Neuronal stem cell (in vitro differentiated cells): ENCODE data around the gene DERL2.

Experiments used
- DNase-seq: peaks from one replicate; pipeline ENCODE4 v3.0.0-alpha.2; 2013; ENCODE audit warnings: low spot score
- H2AFZ ChIP-seq: one replicate; pipeline ENCODE4 v1.6.1; 2013; ENCODE audit warnings: mild to moderate bottlenecking, low read length, inconsistent platforms
- H2AK5ac ChIP-seq: 2 replicates; pipeline ENCODE4 v1.6.1; 2013; ENCODE audit warnings: low read depth, mild to moderate bottlenecking, inconsistent platforms, low read length, moderate library complexity, mixed read lengths
- H2BK120ac ChIP-seq: 2 replicates; pipeline ENCODE4 v1.6.1; 2013; ENCODE audit warnings: low read depth, mild to moderate bottlenecking, inconsistent platforms, low read length, moderate library complexity, mixed read lengths
- H2BK12ac ChIP-seq: one replicate; pipeline ENCODE4 v1.6.1; 2013; ENCODE audit warnings: low read length, inconsistent platforms
- H2BK15ac ChIP-seq: 2 replicates; pipeline ENCODE4 v1.6.1; 2013; ENCODE audit warnings: mild to moderate bottlenecking, low read length, inconsistent platforms, mixed read lengths
- H2BK5ac ChIP-seq: one replicate; pipeline ENCODE4 v1.6.1; 2013; ENCODE audit warnings: inconsistent platforms, mild to moderate bottlenecking, low read length, moderate library complexity
- H3K14ac ChIP-seq: one replicate; pipeline ENCODE4 v1.6.1; 2013; ENCODE audit warnings: low read length, inconsistent platforms
- H3K18ac ChIP-seq: 2 replicates; pipeline ENCODE4 v1.6.1; 2013; ENCODE audit warnings: low read length, inconsistent platforms
- H3K23ac ChIP-seq: 2 replicates; pipeline ENCODE4 v1.6.1; 2013; ENCODE audit warnings: low read depth, mild to moderate bottlenecking, mixed read lengths, low read length, inconsistent platforms; ENCODE audit not compliant: poor library complexity
- H3K27ac ChIP-seq: replicated peaks from 3 replicates; pipeline ENCODE4 v1.5.1; 2013; ENCODE audit warnings: low read length, inconsistent platforms
- H3K27me3 ChIP-seq, 3 experiments: 2 replicates each; pipeline ENCODE4 v1.6.1; 2013; ENCODE audit warnings: low read length in 3 of 3, mild to moderate bottlenecking in 2 of 3, inconsistent platforms in 1 of 3, low read depth in 1 of 3, mixed read lengths in 1 of 3, moderate library complexity in 1 of 3; ENCODE audit not compliant: control insufficient read depth in 3 of 3, insufficient read depth in 3 of 3
- H3K36me3 ChIP-seq, 2 donors: replicated peaks in 1 of 2; 2 replicates each; pipeline ENCODE4 v1.6.1; 2013; ENCODE audit warnings: low read length in 2 of 2; ENCODE audit not compliant: control insufficient read depth in 2 of 2, insufficient read depth in 2 of 2
- H3K4ac ChIP-seq: 2 replicates; pipeline ENCODE4 v1.6.1; 2013; ENCODE audit warnings: inconsistent platforms, mild to moderate bottlenecking, low read length, moderate library complexity
- H3K4me1 ChIP-seq, 2 donors: 1 replicate in 1 of 2; 2 replicates in 1 of 2; pipeline ENCODE4 v1.6.1; 2013; ENCODE audit warnings: low read length in 2 of 2, low read depth in 1 of 2; ENCODE audit not compliant: control insufficient read depth in 2 of 2, insufficient read depth in 1 of 2
- H3K4me2 ChIP-seq: one replicate; pipeline ENCODE4 v1.6.1; 2013; ENCODE audit warnings: mild to moderate bottlenecking, low read length, inconsistent platforms; ENCODE audit not compliant: insufficient read depth, poor library complexity, severe bottlenecking
- H3K4me3 ChIP-seq, 2 donors: 2 replicates each; pipeline ENCODE4 v1.5.1; 2013; ENCODE audit warnings: low read length in 2 of 2, mild to moderate bottlenecking in 2 of 2, inconsistent platforms in 1 of 2, moderate library complexity in 1 of 2
- H3K79me1 ChIP-seq: one replicate; pipeline ENCODE4 v1.6.1; 2013; ENCODE audit warnings: low read depth, mild to moderate bottlenecking, inconsistent platforms, low read length, moderate library complexity
- H3K9ac ChIP-seq: one replicate; pipeline ENCODE4 v1.6.1; 2013; ENCODE audit warnings: mild to moderate bottlenecking, low read depth, low read length, inconsistent platforms; ENCODE audit not compliant: poor library complexity
- H3K9me3 ChIP-seq, 2 donors: replicated peaks in 1 of 2; 2 replicates each; pipeline versions ENCODE3 to v1.6.1; 2013; ENCODE audit warnings: low read length in 2 of 2, mild to moderate bottlenecking in 2 of 2, inconsistent platforms in 1 of 2, low read depth in 1 of 2, mixed read lengths in 1 of 2, moderate library complexity in 1 of 2; ENCODE audit not compliant: control insufficient read depth in 2 of 2, insufficient read depth in 1 of 2
- H4K8ac ChIP-seq: one replicate; pipeline ENCODE4 v1.6.1; 2013; ENCODE audit warnings: low read depth, mild to moderate bottlenecking, inconsistent platforms, low read length, moderate library complexity
- H4K91ac ChIP-seq: one replicate; pipeline ENCODE4 v1.6.1; 2013; ENCODE audit warnings: low read length, low read depth, mild to moderate bottlenecking, inconsistent platforms; ENCODE audit not compliant: poor library complexity
- WGBS, 2 donors: extraction: QIAGEN DNeasy Blood & Tissue Kit; methylation state at CpG; one replicate each; pipeline ENCODE4 v1.1.7; 2013; ENCODE audit warnings: missing lambda C conversion rate in 2 of 2, mixed read lengths in 1 of 2; ENCODE audit not compliant: insufficient read length in 2 of 2, insufficient replicate concordance in 1 of 2; ENCODE audit errors: extremely low coverage in 2 of 2; 5-methylcytosine and 5-hydroxymethylcytosine counted together

Gene DERL2

GRCh38 chr17:5532581-5532980 is 46.6 kb upstream of the DERL2 start:
- H3K23ac ChIP-seq = no peak overlapping the region
- H2AK5ac ChIP-seq = peak overlapping the region; percentile 85
- no peak for DNase-seq
- peak overlapping the region; percentile 93 for H2BK15ac ChIP-seq
- no peak overlapping the region for H4K91ac ChIP-seq
- no peaks in the 10 kb centered on the region for H3K9me3 ChIP-seq
- peak overlapping the region; percentile 89 for H2BK120ac ChIP-seq
- H2BK5ac ChIP-seq = peak overlapping the region; percentile 93
- peak overlapping the region; percentile 10 for H2AFZ ChIP-seq
- H3K27me3 ChIP-seq = no peaks in the 10 kb centered on the region
- H3K79me1 ChIP-seq = no peaks in the 10 kb centered on the region
- H3K9ac ChIP-seq = peak overlapping the region; percentile 39
- no peaks in the 10 kb centered on the region for H3K36me3 ChIP-seq
- H3K4ac ChIP-seq = peak overlapping the region; percentile 59
- H3K4me3 ChIP-seq = no peak overlapping the region
- H4K8ac ChIP-seq = no peak overlapping the region
- no CpG with 5 or more reads among the region's 8 CpGs for WGBS, 2 donors
- H3K18ac ChIP-seq = peak overlapping the region; percentile 81
- peaks cover 1 to 5% of the 10 kb centered on the region in 2 donors for H3K4me1 ChIP-seq
- no peak overlapping the region for H3K4me2 ChIP-seq
- H2BK12ac ChIP-seq = no peak overlapping the region
- no peak overlapping the region for H3K27ac ChIP-seq
- H3K14ac ChIP-seq = peak overlapping the region; percentile 86

GRCh38 chr17:5531085-5531418 is 45.1 kb upstream of the DERL2 start:
- H2AFZ ChIP-seq = no peak overlapping the region
- no peak overlapping the region for H3K4me2 ChIP-seq
- no peak overlapping the region for H2BK15ac ChIP-seq
- H2BK12ac ChIP-seq = no peak overlapping the region
- no peak for DNase-seq
- H3K14ac ChIP-seq = no peak overlapping the region
- no peak overlapping the region for H3K23ac ChIP-seq
- no peak overlapping the region for H3K4ac ChIP-seq
- no peak overlapping the region for H3K9ac ChIP-seq
- no peak overlapping the region for H4K91ac ChIP-seq
- no peaks in the 10 kb centered on the region for H3K79me1 ChIP-seq
- H3K36me3 ChIP-seq = no peaks in the 10 kb centered on the region
- no peak overlapping the region for H3K4me3 ChIP-seq
- no peak overlapping the region for H3K27ac ChIP-seq
- H2BK120ac ChIP-seq = no peak overlapping the region
- H3K18ac ChIP-seq = no peak overlapping the region
- peaks cover 11 to 19% of the 10 kb centered on the region in 2 donors for H3K4me1 ChIP-seq
- no peak overlapping the region for H2BK5ac ChIP-seq
- H2AK5ac ChIP-seq = no peak overlapping the region
- WGBS, 2 donors = no CpG with 5 or more reads among the region's 4 CpGs
- H3K27me3 ChIP-seq = no peaks in the 10 kb centered on the region
- no peaks in the 10 kb centered on the region for H3K9me3 ChIP-seq
- no peak overlapping the region for H4K8ac ChIP-seq

GRCh38 chr17:5530265-5531084 is 44.5 kb upstream of the DERL2 start:
- no peaks in the 10 kb centered on the region for H3K36me3 ChIP-seq

GRCh38 chr17:5527601-5528250 is 41.7 kb upstream of the DERL2 start:
- no peak overlapping the region for H3K27ac ChIP-seq
- no peak overlapping the region for H3K4me2 ChIP-seq
- no peak overlapping the region for H3K4ac ChIP-seq
- peaks cover 0 to 2% (median 0%) of the 10 kb centered on the region in 3 experiments for H3K27me3 ChIP-seq
- peak overlapping the region; percentile 63 for H2BK12ac ChIP-seq
- H3K79me1 ChIP-seq = no peaks in the 10 kb centered on the region
- no peak overlapping the region for H3K18ac ChIP-seq
- peaks cover 0 to 3% of the 10 kb centered on the region in 2 donors for H3K9me3 ChIP-seq
- H2AK5ac ChIP-seq = peak overlapping the region; percentile 46
- H3K36me3 ChIP-seq = no peaks in the 10 kb centered on the region
- no peak overlapping the region for H4K91ac ChIP-seq
- peak overlapping the region; percentile 77 for H2AFZ ChIP-seq
- H4K8ac ChIP-seq = no peak overlapping the region
- no peak overlapping the region for H2BK120ac ChIP-seq
- peak overlapping the region; percentile 62 for H2BK15ac ChIP-seq
- H2BK5ac ChIP-seq = no peak overlapping the region
- DNase-seq = no peak
- no peak overlapping the region for H3K9ac ChIP-seq
- H3K4me3 ChIP-seq = no peak overlapping the region
- no peak overlapping the region for H3K23ac ChIP-seq
- no CpG with 5 or more reads among the region's 9 CpGs for WGBS, 2 donors
- H3K4me1 ChIP-seq = peaks cover 11 to 22% of the 10 kb centered on the region in 2 donors
- H3K14ac ChIP-seq = no peak overlapping the region

More at GRCh38 chr17:5530265-5531084, 44.5 kb upstream of the DERL2 start:
- Histone ChIP-seq H2BK12ac (no peak overlapping the region), H3K4me1 (peaks cover 11 to 19% of the 10 kb centered on the region in 2 donors), H2BK120ac (no peak overlapping the region), H3K27me3 (no peaks in the 10 kb centered on the region), H2AK5ac (no peak overlapping the region), H3K18ac (peak overlapping the region; percentile 5), H3K23ac (no peak overlapping the region), H2BK5ac (no peak overlapping the region), H3K14ac (no peak overlapping the region), H3K9me3 (no peaks in the 10 kb centered on the region), H3K4ac (no peak overlapping the region), H3K4me2 (no peak overlapping the region), H3K79me1 (no peaks in the 10 kb centered on the region), H4K8ac (peak overlapping the region; percentile 52), H3K27ac (no peak overlapping the region), H4K91ac (no peak overlapping the region), H2AFZ (peak overlapping the region; percentile 6), H2BK15ac (no peak overlapping the region), H3K9ac (no peak overlapping the region), H3K4me3 (no peak overlapping the region)
- DNase-seq = no peak
- WGBS, 2 donors = no CpG with 5 or more reads among the region's 12 CpGs
